Lower leg skin (tissue), 3 donors: Measurements from ENCODE around the gene RSPRY1.

Source experiments
- CTCF ChIP-seq, 3 donors: fragments of 450-650 bp; IDR thresholded peaks; one replicate each; pipeline ENCODE4 v1.5.1; 2016; ENCODE audit warnings: antibody characterized with exemption in 3 of 3, mild to moderate bottlenecking in 3 of 3, moderate library complexity in 2 of 3
- POLR2A ChIP-seq, 2 donors: fragments of 450-650 bp; IDR thresholded peaks; one replicate each; pipeline ENCODE4 v1.6.1; 2016 to 2017; ENCODE audit warnings: antibody characterized with exemption in 2 of 2, mild to moderate bottlenecking in 1 of 2, moderate library complexity in 1 of 2

GRCh38 chr16:57235128-57236021 is 49.2 kb downstream of the RSPRY1 start:
- TF ChIP-seq CTCF (IDR thresholded peaks at IDR 0.05) (no peak), POLR2A (IDR thresholded peaks at IDR 0.05) (no peak)
